ENCODE measurements around the gene VSTM2B.
"Not testable (repeated sequence)": the region's sequence is repeated elsewhere in the genome, so short reads cannot be mapped to it uniquely, and the experiment has no call there.

The VSTM2B gene

DNA sequence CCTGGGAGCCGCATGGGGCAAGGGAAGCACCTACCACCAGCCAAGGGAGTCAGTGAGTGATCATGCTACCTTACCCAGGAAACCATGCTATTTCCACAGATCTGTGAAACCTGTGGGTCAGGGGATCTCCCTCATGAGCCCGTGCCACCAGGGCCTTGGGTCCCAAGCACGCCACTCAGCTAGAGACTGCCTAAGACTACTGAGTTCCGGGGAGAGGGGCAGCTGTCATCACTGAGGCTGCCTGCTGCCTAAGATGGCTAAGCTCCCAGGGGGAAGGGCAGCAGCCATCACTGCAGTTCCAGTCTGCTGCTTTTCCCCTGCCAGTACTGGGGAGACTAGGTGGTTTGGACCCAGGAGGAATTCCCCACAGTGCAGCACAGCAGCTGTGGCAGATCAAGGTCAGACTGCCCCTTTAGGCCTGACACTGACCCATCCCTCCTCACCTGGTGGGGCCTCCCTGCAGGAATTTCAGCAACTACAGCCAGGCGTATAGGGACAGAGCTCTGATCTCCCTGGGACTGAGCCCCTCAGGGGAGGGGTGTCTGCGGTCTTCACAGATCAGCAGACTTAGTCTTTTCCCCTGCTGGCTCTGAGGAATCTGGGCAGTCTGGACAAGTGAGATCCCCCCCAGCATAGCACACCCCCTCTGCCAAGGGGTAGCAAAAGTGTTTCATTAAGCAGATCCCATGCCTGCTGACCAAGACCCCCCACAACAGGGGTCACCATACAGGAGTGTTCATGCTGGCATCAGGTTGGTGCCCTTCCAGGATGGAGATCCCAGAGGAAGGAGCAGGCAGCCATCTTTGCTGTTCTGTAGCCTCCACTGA is 26.9 kb downstream of the VSTM2B start:
- TF ChIP-seq CTCF (IDR thresholded peaks at IDR 0.05; ENCODE audit: extremely low read depth, insufficient read depth, missing control alignments) = no peak
- DNase-seq (ENCODE audit: low spot score) = no peak
- in situ Hi-C loops (cut with MboI; ENCODE audit: low pct_unique_long_range_greater_than_20kb, low sequenced_read_pairs, unreplicated experiment) = no loop called here

- in situ Hi-C loops (cut with MboI; ENCODE audit: low pct_unique_long_range_greater_than_20kb, low sequenced_read_pairs, unreplicated experiment) = no loop called here
- no peak for TF ChIP-seq CTCF (IDR thresholded peaks at IDR 0.05; ENCODE audit: extremely low read depth, insufficient read depth, missing control alignments)
- DNase-seq (ENCODE audit: low spot score) = no peak
These were observed 28.4 kb downstream of the VSTM2B start for GRCh38 chr19:29554149-29554548.

GRCh38 chr19:29559110-29559509 is 33.3 kb downstream of the VSTM2B start:
- DNase-seq (ENCODE audit: low spot score); in situ Hi-C loops (cut with MboI; ENCODE audit: low pct_unique_long_range_greater_than_20kb, low sequenced_read_pairs, unreplicated experiment): not testable (repeated sequence)

DNA sequence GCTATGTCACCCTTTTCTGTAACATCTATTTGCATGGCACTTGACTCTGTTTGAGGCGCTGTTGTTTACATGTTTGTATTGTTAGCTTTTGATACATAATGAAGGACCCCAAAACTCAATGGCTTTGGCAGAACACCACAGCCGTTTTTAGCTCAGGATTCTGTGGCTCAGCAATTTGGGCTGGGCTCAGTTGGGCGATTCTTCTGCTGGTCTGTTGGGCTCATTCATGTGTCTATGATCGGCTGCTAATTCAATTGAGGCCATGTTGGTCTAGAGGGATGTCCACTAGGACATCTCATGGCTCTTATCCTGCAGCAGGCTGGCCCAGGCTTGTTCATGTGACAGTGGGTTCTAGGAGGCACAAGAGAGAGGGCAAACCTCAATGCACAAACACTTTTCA is 33.9 kb downstream of the VSTM2B start:
- no peak for TF ChIP-seq CTCF (IDR thresholded peaks at IDR 0.05; ENCODE audit: extremely low read depth, insufficient read depth, missing control alignments)
- in situ Hi-C loops (cut with MboI; ENCODE audit: low pct_unique_long_range_greater_than_20kb, low sequenced_read_pairs, unreplicated experiment) = no loop called here
- DNase-seq (ENCODE audit: low spot score) = no peak

GRCh38 chr19:29560313-29561075 is 34.7 kb downstream of the VSTM2B start:
- in situ Hi-C loops (cut with MboI; ENCODE audit: low pct_unique_long_range_greater_than_20kb, low sequenced_read_pairs, unreplicated experiment) = no loop called here
- no peak for TF ChIP-seq CTCF (IDR thresholded peaks at IDR 0.05; ENCODE audit: extremely low read depth, insufficient read depth, missing control alignments)
- no peak for DNase-seq (ENCODE audit: low spot score)

GRCh38 chr19:29561601-29562000 is 35.8 kb downstream of the VSTM2B start:
- DNase-seq (ENCODE audit: low spot score) = no peak
- in situ Hi-C loops (cut with MboI; ENCODE audit: low pct_unique_long_range_greater_than_20kb, low sequenced_read_pairs, unreplicated experiment) = no loop called here
- TF ChIP-seq CTCF (IDR thresholded peaks at IDR 0.05; ENCODE audit: extremely low read depth, insufficient read depth, missing control alignments) = no peak
